Epidermal melanocyte (primary cell): ENCODE results near the gene NR6A1.

ENCODE experiments used
- DNase-seq: peaks from one replicate; pipeline ENCODE4 v3.0.0; 2011; ENCODE audit warnings: low spot score; ENCODE audit not compliant: insufficient read length

Gene NR6A1

GRCh38 chr9:124694414-124695279 lies 76.5 kb downstream of the NR6A1 start:
- no peak for DNase-seq

GRCh38 chr9:124693403-124693802 lies 77.7 kb downstream of the NR6A1 start:
- no peak for DNase-seq

GRCh38 chr9:124688238-124688904 lies 82.7 kb downstream of the NR6A1 start:
- no peak for DNase-seq

- DNase-seq, result no peak
These were observed 84.2 kb downstream of the NR6A1 start for GRCh38 chr9:124686918-124687317.

GRCh38 chr9:124685217-124685616 lies 85.9 kb downstream of the NR6A1 start:
- no peak for DNase-seq

- DNase-seq, result no peak
These were observed 86.9 kb downstream of the NR6A1 start for GRCh38 chr9:124684169-124684568.

GRCh38 chr9:124683043-124683442 lies 88.1 kb downstream of the NR6A1 start:
- DNase-seq, result no peak

- DNase-seq, result no peak
These were observed 90.3 kb downstream of the NR6A1 start for GRCh38 chr9:124680714-124681390.

GRCh38 chr9:124680049-124680448 lies 91.1 kb downstream of the NR6A1 start:
- no peak for DNase-seq

- no peak for DNase-seq
These were observed 95.0 kb downstream of the NR6A1 start for GRCh38 chr9:124676159-124676551.

GRCh38 chr9:124675261-124676158 lies 95.6 kb downstream of the NR6A1 start:
- no peak for DNase-seq

GRCh38 chr9:124674651-124675050 lies 96.5 kb downstream of the NR6A1 start:
- DNase-seq, result no peak

GRCh38 chr9:124673063-124673462 lies 98.0 kb downstream of the NR6A1 start:
- no peak for DNase-seq

GRCh38 chr9:124671861-124672260 lies 99.2 kb downstream of the NR6A1 start:
- DNase-seq, result no peak

- no peak for DNase-seq
These were observed 104.5 kb downstream of the NR6A1 start for GRCh38 chr9:124666642-124667041.

GRCh38 chr9:124665391-124666058 lies 105.6 kb downstream of the NR6A1 start:
- DNase-seq, result no peak

- no peak for DNase-seq
These were observed 107.0 kb downstream of the NR6A1 start for GRCh38 chr9:124664143-124664542.

- DNase-seq, result no peak
These were observed 107.8 kb downstream of the NR6A1 start for GRCh38 chr9:124663046-124663961.

- DNase-seq, result no peak
These were observed 108.5 kb downstream of the NR6A1 start for GRCh38 chr9:124662561-124662960.

GRCh38 chr9:124661271-124661670 lies 109.8 kb downstream of the NR6A1 start:
- DNase-seq, result no peak
